HG03521 (cell line): ENCODE measurements around the gene DNAH6.
A peak's percentile ranks its signal among the peaks of the same experiment; 100 is the strongest.

Experiments
- ATAC-seq: cut with Tn5 transposase; IDR thresholded peaks from one replicate; pipeline ENCODE4 v1.9.1; 2021; ENCODE audit warnings: mild to moderate bottlenecking, moderate library complexity; ENCODE audit not compliant: unreplicated experiment

The DNAH6 gene

GRCh38 chr2:84788498-84788897 is 272.2 kb downstream of the DNAH6 start:
- no peak for ATAC-seq

- ATAC-seq, result no peak
These were observed 276.7 kb downstream of the DNAH6 start for GRCh38 chr2:84792856-84793522.

- no peak for ATAC-seq
These were observed 277.3 kb downstream of the DNAH6 start for GRCh38 chr2:84793641-84794040.

- no peak for ATAC-seq
These were observed 280.5 kb downstream of the DNAH6 start for GRCh38 chr2:84796798-84797197.

GRCh38 chr2:84797271-84797670 is 281.0 kb downstream of the DNAH6 start:
- no peak for ATAC-seq

- peak; percentile 6 for ATAC-seq
These were observed 283.5 kb downstream of the DNAH6 start for GRCh38 chr2:84799772-84800171.

GRCh38 chr2:84800194-84800805 is 284.0 kb downstream of the DNAH6 start:
- peak; percentile 81 for ATAC-seq

GRCh38 chr2:84801811-84802210 is 285.5 kb downstream of the DNAH6 start:
- ATAC-seq, result no peak

- ATAC-seq, result no peak
These were observed 289.1 kb downstream of the DNAH6 start for GRCh38 chr2:84805250-84805958.

GRCh38 chr2:84807063-84807485 is 290.8 kb downstream of the DNAH6 start:
- ATAC-seq, result no peak

- ATAC-seq, result no peak
These were observed 292.0 kb downstream of the DNAH6 start for GRCh38 chr2:84808279-84808678.

GRCh38 chr2:84811839-84812431 is 295.6 kb downstream of the DNAH6 start:
- ATAC-seq, result no peak

- no peak for ATAC-seq
These were observed 298.8 kb downstream of the DNAH6 start for GRCh38 chr2:84815146-84815545.

- peak; percentile 67 for ATAC-seq
These were observed 300.2 kb downstream of the DNAH6 start for GRCh38 chr2:84816426-84817026.

GRCh38 chr2:84817239-84817655 is 300.9 kb downstream of the DNAH6 start:
- ATAC-seq, result peak; percentile 84

GRCh38 chr2:84821806-84822205 is 305.5 kb downstream of the DNAH6 start:
- ATAC-seq, result no peak

GRCh38 chr2:84823229-84823628 is 306.9 kb downstream of the DNAH6 start:
- ATAC-seq, result no peak

- ATAC-seq, result no peak
These were observed 307.5 kb downstream of the DNAH6 start for GRCh38 chr2:84823788-84824187.

GRCh38 chr2:84827978-84828575 is 311.8 kb downstream of the DNAH6 start:
- ATAC-seq, result no peak

- no peak for ATAC-seq
These were observed 313.4 kb downstream of the DNAH6 start for GRCh38 chr2:84829693-84830092.

GRCh38 chr2:84830095-84830494 is 313.8 kb downstream of the DNAH6 start:
- no peak for ATAC-seq
